ENCODE results near the gene TMEM163. TPM values are rescaled to one million over a fixed set of nuclear protein-coding genes. Genes with fewer than 3 reads are reported as not detected.

The TMEM163 gene
- total RNA-seq, 6 experiments from 2014 or later = not detected

GRCh38 chr2:134522496-134523455, 196.0 kb downstream of the TMEM163 start:
- no peak overlapping the region for H3K4me3 Mint-ChIP-seq
- H3K9me3 Mint-ChIP-seq = no peaks in the 10 kb centered on the region
- peaks cover 18% of the 10 kb centered on the region for H3K27me3 Mint-ChIP-seq (ENCODE audit: insufficient read depth)
- no peaks in the 10 kb centered on the region for H3K36me3 Mint-ChIP-seq (ENCODE audit: low read depth)
- TF ChIP-seq CTCF (IDR thresholded peaks at IDR 0.05) = no peak
- no peaks in the 10 kb centered on the region for H3K4me1 Mint-ChIP-seq (ENCODE audit: low read depth)
- DNase-seq = no peak
- no peak overlapping the region for H3K27ac Mint-ChIP-seq

- Mint-ChIP-seq H3K36me3 (ENCODE audit: low read depth) (no peaks in the 10 kb centered on the region), H3K4me3 (no peak overlapping the region), H3K27ac (no peak overlapping the region), H3K27me3 (ENCODE audit: insufficient read depth) (peaks cover 13% of the 10 kb centered on the region), H3K9me3 (no peaks in the 10 kb centered on the region), H3K4me1 (ENCODE audit: low read depth) (no peaks in the 10 kb centered on the region)
- DNase-seq = no peak
- no peak for TF ChIP-seq CTCF (IDR thresholded peaks at IDR 0.05)
These were observed 200.7 kb downstream of the TMEM163 start for GRCh38 chr2:134518101-134518500.

- Mint-ChIP-seq H3K36me3 (ENCODE audit: low read depth) (no peaks in the 10 kb centered on the region), H3K27ac (no peak overlapping the region), H3K27me3 (ENCODE audit: insufficient read depth) (peaks cover 4% of the 10 kb centered on the region), H3K4me1 (ENCODE audit: low read depth) (no peaks in the 10 kb centered on the region), H3K4me3 (no peak overlapping the region), H3K9me3 (no peaks in the 10 kb centered on the region)
- no peak for DNase-seq
- no peak for TF ChIP-seq CTCF (IDR thresholded peaks at IDR 0.05)
These were observed 203.7 kb downstream of the TMEM163 start for GRCh38 chr2:134515137-134515536.

- Mint-ChIP-seq H3K4me3 (no peak overlapping the region), H3K4me1 (ENCODE audit: low read depth) (no peaks in the 10 kb centered on the region), H3K9me3 (no peaks in the 10 kb centered on the region), H3K27ac (no peak overlapping the region), H3K36me3 (ENCODE audit: low read depth) (no peaks in the 10 kb centered on the region), H3K27me3 (ENCODE audit: insufficient read depth) (no peaks in the 10 kb centered on the region)
- DNase-seq = no peak
- no peak for TF ChIP-seq CTCF (IDR thresholded peaks at IDR 0.05)
These were observed 205.4 kb downstream of the TMEM163 start for GRCh38 chr2:134513465-134513804.

GRCh38 chr2:134512734-134513464, 205.9 kb downstream of the TMEM163 start:
- no peaks in the 10 kb centered on the region for H3K4me1 Mint-ChIP-seq (ENCODE audit: low read depth)
- H3K9me3 Mint-ChIP-seq = no peaks in the 10 kb centered on the region
- no peak overlapping the region for H3K4me3 Mint-ChIP-seq
- TF ChIP-seq CTCF (IDR thresholded peaks at IDR 0.05) = no peak
- H3K27me3 Mint-ChIP-seq (ENCODE audit: insufficient read depth) = no peaks in the 10 kb centered on the region; the same call in 1 of the 2 replicates
- no peak overlapping the region for H3K27ac Mint-ChIP-seq
- DNase-seq = no peak
- no peaks in the 10 kb centered on the region for H3K36me3 Mint-ChIP-seq (ENCODE audit: low read depth)

Measured in HFFc6 (cell line).